NCI-H446 treated with DMSO at 0.1 percent for 48 hours (cell line): ENCODE data around the gene RBM24.
A peak's percentile ranks its signal among the peaks of the same experiment; 100 is the strongest.
"Not testable (repeated sequence)": the region's sequence is repeated elsewhere in the genome, so short reads cannot be mapped to it uniquely, and the experiment has no call there.

Experiments
- DNase-seq: peaks from one replicate; lab custom pipeline; 2025; lab: John Stamatoyannopoulos, UW

The RBM24 gene

DNA sequence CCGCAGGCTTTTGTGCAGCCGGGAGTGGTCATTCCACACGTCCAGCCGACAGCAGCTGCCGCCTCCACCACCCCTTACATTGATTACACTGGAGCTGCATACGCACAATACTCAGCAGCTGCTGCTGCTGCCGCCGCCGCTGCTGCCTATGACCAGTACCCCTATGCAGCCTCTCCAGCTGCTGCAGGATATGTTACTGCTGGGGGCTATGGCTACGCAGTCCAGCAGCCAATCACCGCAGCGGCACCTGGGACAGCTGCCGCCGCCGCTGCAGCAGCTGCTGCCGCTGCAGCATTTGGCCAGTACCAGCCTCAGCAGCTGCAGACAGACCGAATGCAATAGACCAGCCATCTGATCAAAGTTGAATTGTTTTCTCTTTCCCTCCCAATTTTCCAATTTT, 10.6 kb downstream of the RBM24 start:
- DNase-seq, result no peak

DNA sequence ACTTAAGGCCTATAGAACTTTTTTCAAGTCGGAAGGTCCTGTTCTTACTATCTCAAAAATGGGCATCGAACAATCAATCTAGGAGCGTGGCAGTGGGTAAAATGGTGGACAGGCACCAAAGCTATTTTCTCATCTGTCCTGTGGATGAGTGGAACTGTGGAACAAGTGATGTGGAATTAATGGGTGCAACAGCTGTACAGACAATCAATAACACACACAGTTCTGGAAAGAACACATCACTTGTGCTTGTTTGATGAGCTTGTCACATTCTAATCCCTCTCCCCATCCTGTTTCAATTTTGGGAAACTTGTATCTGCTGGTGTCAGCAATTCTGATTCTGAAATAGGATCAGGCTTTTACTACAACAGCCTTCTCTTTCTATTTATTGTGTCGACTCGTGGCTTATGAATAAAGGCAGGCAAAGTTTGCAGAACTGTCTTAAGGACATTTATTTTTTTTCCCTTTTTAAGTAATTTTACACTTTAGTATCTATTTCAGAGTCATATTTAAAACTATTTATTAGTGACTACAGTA, 11.5 kb downstream of the RBM24 start:
- no peak for DNase-seq

DNA sequence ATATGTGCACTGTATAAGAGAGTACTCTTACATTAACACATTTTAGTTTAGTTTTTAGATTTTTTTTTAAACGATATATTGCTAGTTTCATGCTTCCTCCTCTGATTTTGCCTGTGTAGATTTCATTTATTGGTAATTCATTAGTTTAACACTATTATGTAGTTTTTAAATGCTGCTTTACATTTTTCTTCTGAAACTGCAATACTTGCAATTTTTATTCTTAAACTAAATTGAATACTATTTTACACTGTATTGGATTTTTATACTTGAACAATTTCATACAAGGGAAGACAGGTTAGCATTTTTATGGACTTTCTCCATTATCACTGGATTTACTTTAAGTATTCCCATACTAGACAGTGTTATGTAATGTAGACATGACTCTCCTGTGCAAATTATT, 12.2 kb downstream of the RBM24 start:
- DNase-seq, result no peak

DNA sequence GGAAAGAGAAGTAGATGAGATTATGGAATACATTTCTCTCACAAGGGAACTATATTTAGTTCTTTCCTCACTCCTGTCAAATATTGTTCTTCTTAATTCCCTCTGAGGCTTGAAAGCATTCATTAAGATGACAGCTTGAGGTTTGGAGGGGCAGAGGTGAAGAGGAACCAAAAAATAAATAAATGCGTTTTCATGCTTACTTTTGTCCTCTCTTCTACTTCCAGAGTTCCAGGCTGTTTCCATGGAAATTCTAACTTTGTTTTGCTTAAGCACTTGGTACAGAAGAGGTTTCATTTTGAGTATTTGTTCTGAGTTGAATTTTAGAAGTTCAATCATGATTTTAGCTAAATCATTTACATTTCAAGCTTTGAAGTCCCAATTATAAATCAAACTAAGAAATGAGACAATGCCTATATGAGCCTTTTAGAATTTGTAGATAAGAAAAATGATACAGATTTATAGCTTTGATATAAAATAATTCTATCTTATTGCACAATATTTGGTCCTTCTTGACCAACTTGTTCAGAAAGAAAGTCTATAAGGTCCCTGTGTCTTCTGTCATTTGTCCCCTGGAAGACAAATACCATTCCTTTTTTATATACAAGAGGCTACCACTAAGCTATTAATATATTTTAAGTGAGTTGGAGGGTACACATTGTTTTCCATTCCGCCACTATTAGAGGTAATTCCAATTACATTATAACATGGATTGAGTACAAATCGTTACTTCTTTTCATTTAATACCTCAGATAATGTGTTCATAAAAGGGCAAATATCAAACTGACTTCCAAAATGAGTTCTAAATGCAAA, 16.3 kb downstream of the RBM24 start:
- no peak for DNase-seq

DNA sequence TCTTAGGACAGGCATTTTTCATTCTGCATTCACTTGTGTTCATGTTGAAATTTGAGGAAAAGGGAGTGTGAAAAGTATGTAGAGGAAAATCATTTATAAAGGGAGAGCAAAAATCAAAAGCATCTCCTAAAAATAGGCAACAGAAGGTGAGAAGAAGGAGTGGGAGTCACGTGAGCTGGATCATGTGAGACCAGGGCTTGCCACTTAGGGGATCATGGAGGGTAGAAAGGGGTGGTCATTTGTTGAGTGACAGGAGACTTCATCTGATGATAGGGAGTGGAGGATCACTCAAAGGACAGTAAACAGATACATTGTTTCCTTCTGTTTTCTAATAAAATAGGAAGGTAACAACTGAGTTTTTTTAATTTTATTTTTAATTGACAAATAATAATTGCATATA, 17.1 kb downstream of the RBM24 start:
- DNase-seq, result no peak

DNA sequence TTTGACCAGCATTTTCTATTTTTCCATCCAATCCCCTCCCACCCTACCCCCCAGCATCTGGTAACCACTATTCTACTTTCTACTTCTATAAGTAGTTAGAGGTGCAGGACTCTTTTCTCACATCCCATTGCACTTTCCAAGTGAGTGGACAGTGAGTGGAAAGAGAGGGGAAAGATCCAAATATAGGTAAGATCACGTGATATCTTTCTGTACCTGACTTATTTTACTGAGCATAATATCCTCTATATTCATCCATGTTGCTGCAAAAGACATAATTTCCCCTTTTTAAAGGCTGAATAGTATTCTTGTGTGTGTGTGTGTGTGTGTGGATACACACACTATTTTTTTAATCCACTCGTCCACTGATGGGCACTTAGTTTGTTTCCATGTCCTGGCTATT, 18.1 kb downstream of the RBM24 start:
- no peak for DNase-seq

DNA sequence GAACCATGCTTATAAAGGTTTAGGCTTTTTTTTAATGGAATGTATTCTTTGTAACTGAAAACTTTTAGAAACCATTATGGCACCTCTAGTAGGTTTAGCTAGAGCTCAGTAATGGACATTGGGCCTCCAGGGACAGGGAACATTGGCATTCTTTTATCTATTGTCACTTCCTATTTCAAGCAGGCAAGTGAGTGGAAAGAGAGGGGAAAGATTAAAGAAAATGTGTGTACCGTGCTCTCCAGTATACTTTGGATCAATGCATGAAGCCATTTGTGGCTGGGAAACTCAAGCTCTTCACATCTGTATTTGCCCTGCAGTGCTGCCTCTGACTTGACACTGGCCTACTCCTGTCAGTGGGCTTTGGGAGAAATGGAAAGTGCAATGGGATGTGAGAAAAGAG, 18.6 kb downstream of the RBM24 start:
- no peak for DNase-seq

DNA sequence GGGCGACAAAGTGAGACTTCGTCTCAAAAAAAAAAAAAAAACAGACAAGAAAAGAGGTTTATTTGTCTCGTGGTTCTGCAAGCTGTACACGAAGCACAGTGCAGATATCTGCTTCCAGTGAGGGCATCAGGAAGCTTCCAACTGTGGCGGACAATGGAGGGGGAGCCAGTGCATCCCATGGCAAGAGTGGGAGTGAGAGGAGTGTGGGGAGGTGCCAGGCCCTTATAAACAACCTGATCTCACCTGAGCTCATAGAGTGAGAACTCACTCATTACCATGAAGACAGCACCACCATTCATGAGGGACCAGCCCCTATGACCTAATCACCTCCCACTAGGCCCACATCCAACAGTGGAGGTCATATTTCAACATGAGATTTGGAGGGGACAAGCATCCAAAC, 19.5 kb downstream of the RBM24 start:
- no peak for DNase-seq

DNA sequence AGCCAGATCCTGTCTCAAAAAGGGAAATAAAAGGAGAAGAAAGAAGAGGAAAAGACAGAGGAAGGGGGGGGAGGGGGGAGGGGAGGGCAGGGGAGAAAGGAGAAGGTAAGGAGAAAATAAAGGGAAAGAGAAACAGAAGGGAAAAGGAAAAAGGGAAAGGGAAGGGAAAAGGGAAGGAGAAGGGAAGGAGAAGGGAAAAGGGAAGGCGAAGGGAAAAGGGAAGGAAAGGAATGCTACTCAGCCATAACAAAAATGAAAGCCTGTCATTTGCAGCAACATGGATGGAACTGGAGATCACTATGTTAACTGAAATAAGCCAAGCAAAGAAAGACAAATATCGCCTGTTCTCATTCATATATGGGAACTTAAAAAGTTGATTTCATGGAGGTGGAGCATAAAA, 22.3 kb downstream of the RBM24 start:
- no peak for DNase-seq

DNA sequence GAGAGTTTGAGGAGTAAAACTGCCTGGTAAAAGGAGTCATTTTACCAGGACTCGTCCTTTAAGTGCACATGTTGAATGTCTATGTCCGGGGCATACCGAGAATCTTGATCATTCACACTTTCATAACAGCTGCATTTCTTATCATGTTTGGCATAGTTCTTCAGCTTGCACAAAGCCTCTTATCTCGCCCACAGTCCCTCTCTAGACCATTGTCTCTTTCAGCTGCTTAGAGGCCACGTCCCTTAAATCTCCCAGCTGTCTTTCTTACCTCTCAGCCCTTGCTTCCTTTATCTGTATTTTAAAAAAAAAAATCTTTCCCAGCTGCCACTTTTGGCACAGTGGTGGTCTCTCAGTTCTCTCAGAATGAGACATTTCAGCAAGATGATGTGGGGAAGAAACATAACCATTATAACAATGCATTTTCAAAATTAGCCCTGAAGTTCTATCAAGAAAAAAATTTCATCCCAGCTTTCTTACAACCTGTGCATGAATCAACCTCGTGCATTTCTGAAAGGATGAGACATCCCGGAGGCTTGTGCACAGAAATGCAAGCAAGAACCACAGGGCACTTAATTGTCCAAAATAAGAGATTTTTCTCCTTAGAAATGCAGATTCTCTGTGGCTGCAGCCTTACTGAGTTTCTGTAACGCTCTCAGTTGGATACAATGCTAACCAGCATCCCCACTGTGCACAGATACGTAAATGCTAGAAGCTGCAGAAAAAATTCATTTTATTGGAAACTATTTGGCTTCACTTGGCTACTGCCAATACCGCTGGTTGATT, 24.2 kb downstream of the RBM24 start:
- no peak for DNase-seq

DNA sequence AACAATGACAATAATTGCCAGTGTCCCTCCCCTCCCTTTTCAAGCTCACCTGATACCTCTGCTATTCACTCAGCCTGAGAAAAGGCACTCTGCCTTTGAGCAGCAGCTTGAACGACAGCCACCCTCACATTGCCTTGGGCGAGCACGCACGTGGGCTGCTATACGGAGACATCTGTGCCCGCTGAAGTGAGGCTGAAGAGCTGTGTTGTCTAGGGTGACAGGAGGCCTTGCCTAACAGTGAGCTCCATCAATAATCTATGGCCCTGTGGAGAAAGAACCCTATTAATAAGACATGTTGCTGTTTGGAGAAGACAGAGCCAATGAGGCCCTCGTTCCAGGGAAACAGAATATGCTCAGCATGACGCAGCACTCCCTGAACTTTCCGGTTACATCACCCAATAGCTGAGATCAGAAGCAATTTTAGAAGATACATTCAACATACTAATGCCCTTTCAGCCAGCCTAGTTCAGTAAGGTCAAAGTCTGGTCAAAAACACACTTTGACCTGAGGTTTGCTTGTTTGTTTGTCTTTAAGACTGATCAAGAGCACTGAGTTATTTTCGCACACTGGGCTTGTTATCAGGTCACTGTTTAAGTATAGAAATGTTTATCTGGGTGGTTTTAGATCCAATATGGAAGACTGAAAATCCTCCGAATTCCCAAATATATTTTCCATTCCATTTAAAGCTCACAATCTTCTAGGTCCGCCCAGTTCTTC, 30.6 kb downstream of the RBM24 start:
- DNase-seq, result peak; percentile 25

DNA sequence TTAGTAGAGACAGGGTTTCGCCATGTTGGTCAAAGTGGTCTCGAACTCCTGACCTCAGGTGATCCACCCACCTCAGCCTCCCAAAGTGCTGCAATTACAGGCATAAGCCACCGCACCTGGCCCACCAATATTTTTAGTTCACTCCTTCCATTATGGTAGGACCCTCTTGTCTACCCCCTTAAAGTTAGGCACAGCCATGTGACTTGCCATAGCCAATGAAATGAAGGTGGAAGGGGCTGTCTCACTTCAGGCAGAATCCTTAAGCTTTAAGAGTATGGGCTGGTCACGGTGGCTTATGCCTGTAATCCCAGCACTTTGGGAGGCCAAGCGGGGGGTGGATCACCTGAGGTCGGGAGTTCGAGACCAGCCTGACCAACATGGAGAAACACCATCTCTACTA, 32.1 kb downstream of the RBM24 start:
- not testable (repeated sequence) for DNase-seq

DNA sequence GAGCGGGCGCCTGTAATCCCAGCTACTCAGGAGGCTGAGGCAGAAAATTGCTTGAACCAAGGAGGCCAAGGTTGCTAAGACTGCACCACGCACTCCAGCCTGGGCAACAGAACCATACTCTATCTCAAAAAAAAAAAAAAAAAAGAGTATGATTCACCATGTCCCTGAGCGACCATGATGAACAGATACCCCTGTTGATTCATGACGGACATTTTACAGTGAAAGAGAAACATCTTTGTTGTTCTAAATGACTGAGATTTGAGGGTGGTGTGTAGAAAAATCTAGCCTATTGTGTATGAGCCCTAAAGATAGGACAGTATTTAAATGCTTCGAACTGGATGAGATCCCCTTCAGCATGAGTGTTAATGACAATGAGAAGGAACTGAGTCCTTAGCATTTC, 32.8 kb downstream of the RBM24 start:
- DNase-seq, result no peak

DNA sequence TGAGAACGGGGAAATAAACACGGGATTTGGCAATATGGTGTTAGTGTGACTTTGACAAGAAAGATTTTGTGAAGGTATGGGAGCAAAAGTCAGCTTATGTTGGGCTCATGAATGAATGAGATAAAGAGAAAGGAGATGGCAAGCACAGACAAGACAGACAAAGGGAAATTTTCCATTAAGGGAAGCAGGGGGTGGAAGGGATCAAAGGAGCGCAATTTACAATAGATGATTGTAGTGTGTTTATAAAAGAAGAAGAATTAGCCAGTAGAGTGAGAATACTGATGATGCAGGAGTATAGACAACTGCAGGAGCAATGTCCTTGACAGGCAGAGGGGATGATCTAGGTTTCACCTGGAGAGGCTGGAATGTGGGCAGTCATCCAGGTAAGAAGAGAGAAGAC, 34.1 kb downstream of the RBM24 start:
- DNase-seq, result no peak

DNA sequence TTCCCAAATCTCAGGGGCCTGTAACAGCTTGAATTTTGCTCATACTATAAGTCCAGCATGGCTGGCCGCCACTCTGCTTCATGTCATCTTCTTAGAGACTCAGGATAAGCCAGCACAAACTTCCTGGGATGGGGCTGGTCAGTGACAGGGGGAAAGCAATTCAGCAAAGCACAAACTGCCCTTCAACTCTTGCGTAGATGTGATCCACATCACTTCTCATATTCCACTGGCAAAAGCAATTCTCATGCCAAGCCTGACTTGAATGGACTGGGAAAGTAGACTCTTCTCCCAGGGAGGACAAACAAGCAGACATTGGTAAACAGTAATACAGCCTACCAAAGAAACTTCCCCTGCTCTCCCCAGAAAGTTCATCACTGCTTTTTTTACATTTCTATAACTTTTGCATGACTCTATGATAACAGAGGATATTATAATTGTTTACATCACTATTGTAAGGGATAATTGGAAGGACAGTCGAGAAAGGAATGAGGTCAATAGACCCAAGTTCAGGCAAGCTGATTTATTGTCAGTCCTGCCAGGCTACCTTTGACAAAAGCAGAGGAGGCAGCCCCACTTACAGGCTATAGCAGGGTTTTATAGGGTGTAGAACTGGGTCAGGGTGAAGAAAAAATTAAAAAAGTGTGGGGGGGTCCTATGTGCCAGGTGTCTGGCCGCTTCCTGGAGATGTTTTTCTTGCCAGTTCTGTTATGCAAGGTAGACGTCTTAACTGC, 37.4 kb downstream of the RBM24 start:
- DNase-seq, result no peak

DNA sequence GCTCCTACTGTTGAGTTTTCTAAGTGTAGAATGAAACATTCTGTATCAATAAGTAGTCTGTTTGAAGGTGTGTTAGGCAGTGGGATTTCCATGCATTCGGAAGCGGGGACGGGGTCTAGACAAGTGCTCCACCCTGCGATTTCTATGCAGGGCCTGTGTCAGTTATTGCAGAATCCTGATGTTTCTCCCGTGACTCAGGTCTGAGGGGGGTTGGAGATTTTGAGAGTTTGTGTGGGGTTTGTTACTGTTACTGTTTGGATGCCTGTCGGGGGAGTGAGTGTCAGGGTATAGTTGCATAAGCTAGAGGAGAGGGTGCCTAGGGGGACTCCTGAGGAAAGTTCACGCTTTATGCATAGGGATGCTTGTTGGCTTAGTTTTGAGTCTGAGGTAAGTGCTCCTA, 39.1 kb downstream of the RBM24 start:
- DNase-seq, result not testable (repeated sequence)

DNA sequence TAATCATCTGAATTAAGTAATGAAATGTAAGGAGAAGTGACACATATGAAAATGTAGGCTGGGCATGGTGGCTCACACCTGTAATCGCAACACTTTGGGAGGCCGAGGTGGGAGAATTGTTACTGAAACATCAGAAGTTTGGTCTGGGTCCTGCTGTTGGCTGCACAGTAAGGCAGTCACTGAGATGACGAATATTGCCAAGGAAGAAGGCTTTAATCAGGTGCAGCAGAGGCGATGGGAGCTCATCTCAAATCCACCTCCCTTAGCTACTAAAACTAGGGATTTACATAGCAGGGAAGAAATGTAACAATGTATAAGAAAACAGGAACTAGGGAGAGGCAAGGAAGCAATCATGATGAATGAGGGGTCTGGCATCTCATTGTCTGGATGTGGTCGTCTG, 50.1 kb downstream of the RBM24 start:
- DNase-seq, result no peak

DNA sequence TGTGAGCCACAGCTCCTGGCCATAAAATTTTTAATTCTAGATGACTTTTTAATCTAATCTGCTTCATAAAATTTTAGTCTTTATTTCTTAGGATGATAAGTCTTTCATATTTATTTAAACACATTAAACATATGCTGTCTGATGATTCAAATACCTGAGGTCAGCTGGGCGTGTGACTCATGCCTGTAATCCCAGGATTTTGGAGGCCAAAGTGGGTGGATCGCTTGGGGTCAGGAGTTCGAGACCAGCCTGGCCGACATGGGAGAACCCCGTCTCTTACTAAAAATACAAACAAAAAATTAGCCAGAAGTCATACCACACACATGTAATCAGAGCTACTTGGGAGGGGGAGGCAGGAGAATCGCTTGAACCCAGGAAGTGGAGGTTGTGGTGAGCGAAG, 53.1 kb downstream of the RBM24 start:
- DNase-seq, result no peak

DNA sequence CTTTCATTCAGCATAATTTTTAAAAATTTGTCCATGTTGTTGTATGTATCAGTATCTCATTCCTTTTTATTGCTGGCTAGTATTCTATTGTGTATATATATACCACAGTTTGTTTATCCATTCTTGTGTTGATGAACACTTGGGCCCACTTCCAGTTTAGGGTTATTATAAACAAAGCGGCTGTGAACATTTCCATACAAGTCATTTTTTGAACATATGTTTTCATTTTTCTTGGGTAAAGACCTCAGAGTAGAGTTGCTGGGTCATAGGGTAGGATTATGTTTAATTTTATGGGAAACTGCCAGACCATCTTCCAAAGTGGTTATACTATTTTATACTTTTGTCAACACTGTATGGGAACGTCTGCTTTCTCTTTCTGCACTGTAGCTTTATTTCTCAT, 55.3 kb downstream of the RBM24 start:
- DNase-seq, result no peak

DNA sequence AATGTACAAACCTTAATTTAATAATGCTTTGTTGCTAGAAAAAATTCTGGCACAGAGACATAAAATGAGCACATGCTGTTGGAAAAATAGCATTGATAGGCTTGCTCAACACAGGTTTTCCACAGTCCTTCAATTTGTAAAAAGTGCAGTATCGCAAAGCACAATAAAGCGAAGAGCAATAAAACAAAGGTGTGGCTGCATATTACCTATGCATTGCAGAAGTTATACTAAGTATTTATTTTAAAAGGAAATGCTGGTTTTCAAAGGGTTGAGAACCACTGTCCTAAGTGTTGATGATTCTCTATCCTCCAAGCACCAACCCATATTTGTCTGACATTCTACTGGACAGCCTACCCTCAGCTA, 58.1 kb downstream of the RBM24 start:
- DNase-seq, result no peak

DNA sequence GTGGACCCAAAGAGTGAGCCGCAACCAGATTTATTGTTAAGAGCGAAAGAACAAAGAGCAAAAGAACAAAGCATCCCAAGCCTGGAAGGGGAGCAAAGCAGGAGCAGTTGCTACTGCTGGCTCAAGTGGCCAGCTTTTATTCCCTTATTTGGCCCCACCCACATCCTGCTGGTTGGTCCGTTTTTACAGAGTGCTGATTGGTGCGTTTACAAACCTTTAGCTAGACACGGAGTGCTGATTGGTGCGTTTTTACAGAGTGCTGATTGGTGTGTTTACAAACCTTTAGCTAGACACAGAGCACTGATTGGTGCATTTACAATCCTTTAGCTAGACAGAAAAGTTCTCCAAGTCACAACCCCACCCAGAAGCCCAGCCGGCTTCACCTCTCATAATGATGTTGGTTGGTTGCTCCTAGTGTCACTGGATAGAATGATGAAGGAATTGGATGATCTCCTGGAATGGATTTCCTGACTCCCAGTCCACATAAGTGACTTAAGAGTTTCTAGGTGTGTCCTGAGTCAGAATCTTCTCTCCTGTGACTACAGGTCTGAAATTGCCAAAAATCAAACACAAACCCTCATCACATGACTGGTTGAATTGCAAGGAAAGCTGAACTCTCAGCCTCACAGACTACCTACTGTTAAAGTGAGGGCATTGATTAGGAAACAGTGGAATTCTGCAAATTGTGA, 60.1 kb downstream of the RBM24 start:
- no peak for DNase-seq
